Stimulated activated CD8-positive, alpha-beta memory T cell treated with anti-CD3 and anti-CD28 coated beads, Interleukin-15, amount 100 ng/mL, for 24 hours (primary cell): ENCODE data around the gene FOXB2.
"Not testable (repeated sequence)": the region's sequence is repeated elsewhere in the genome, so short reads cannot be mapped to it uniquely, and the experiment has no call there.

Experiments
- DNase-seq: peaks from one replicate; pipeline ENCODE4 v3.0.0-alpha.2; 2020; ENCODE audit warnings: low read depth

The FOXB2 gene

DNA sequence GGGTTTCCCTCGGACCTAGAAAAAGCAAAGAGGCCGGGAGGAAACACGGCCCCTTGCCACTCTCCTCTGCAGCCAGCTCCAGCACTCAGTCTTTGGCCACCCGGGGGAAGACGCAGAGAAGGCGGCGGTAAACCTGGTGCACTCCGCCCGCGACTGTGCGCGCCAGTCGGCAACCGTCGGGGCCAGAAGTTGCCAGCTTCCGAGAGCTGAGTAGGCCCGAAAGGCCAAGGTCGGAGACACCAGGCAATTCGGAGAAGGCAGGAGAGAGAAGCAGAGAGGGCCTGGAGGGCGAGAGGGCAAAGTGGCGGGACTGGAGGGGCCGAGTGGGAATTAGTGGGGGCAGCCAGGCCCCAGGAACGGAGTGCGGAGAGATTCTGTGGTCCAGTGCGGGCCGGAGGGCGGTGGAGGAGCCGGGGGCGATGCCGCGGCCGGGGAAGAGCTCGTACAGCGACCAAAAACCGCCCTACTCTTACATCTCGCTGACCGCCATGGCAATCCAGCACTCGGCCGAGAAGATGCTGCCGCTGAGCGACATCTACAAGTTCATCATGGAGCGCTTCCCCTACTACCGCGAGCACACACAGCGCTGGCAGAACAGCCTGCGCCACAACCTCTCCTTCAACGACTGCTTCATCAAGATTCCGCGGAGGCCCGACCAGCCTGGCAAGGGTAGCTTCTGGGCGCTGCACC is at the start of gene FOXB2:
FOXB2 (plus strand) TSS at position 420 of the 690 bp plus-strand sequence; CDS start at position 420, 0 bp downstream.
- no peak for DNase-seq

DNA sequence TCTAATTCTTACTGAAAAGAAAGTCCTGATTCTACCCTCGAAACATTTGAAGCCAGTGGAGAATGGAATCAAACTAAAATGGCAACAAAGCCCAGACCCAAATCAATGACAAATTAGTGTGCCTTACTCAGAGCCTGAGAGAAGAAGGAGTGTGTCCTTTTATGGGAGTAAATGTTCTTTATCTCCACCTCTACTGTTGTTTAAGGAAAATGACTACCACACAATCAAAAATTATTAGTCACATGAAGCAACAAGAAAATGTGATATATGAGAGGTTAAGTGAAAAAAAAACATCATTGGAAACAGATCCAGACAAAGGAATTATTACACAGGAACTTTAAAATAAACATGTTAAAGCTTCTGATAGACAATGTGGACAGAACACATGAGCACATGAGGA is 49.7 kb upstream of the FOXB2 start:
- DNase-seq, result no peak

DNA sequence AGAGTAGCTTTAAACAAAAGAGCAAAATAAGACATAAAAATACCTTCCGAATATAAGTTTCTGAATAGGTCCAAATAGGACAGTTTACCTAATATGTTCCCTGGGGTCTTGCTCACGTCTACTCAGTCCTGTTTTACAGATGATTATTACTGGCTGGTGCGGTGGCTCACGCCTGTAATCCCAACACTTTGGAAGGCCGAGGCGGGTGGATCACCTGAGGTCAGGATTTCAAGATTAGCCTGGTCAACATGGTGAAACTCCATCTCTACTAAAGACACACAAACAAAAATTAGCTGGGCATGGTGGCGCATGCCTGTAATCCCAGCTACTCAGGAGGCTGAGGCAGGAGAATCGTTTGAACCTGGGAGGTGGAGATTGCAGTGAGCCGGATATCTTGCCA is 40.6 kb upstream of the FOXB2 start:
- not testable (repeated sequence) for DNase-seq

- DNase-seq, result no peak
Measured at GRCh38 chr9:76980566-76980965, 38.9 kb upstream of the FOXB2 start.

GRCh38 chr9:76984486-76984885 is 35.0 kb upstream of the FOXB2 start:
- no peak for DNase-seq

- DNase-seq, result no peak
Measured at GRCh38 chr9:76985581-76985980, 33.9 kb upstream of the FOXB2 start.

DNA sequence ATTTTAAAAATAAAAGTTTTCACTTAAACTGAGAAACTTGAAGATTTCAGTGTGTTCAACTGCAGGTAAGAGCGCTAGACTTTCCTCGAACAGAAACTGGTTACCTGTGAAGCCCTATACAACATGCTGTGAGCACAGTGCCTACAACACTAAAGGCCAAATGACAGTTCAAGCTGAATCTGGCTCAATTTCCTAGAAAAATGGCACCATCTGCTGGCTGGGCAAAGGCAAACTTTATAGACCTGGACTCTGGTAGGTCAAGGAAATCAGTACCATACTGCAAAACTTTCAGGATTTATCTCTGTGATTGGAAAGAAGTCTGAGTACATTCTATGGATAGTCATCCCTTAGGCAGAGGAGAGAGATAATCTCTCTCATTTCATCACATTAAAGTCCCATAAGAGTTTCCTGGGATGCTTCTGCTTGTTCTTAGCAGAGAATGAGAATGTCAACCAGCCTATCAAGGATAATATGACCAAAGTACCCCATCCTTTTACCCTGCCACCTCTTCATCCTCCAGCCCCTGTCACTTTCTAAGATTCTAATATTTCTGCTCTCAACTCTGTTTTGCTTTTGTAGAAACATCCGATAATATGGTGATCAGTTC is 31.8 kb upstream of the FOXB2 start:
- no peak for DNase-seq

- DNase-seq, result no peak
Measured at GRCh38 chr9:76988941-76989340, 30.5 kb upstream of the FOXB2 start.

- no peak for DNase-seq
Measured at GRCh38 chr9:76989501-76989900, 30.0 kb upstream of the FOXB2 start.

GRCh38 chr9:76996700-76997099 is 22.8 kb upstream of the FOXB2 start:
- DNase-seq, result no peak

GRCh38 chr9:76999261-76999660 is 20.2 kb upstream of the FOXB2 start:
- no peak for DNase-seq

DNA sequence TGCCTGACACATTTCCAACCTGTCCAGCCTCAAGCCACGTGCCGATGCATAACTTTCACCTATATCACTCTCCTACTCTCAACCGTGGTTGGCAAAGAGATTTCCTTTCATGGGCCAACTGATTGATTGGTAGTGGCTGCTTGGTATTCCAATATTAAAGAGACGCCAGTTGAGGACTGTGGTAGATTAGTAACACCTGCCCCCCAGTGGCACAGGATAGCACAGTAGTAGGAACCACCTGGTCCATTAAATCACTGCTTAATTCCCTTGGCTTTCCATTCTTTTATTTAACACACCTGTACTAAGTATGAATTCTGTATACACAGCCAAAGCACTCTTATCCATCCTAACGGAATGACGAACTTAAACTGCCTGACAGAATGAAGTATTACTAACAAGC is 19.1 kb upstream of the FOXB2 start:
- DNase-seq, result no peak

DNA sequence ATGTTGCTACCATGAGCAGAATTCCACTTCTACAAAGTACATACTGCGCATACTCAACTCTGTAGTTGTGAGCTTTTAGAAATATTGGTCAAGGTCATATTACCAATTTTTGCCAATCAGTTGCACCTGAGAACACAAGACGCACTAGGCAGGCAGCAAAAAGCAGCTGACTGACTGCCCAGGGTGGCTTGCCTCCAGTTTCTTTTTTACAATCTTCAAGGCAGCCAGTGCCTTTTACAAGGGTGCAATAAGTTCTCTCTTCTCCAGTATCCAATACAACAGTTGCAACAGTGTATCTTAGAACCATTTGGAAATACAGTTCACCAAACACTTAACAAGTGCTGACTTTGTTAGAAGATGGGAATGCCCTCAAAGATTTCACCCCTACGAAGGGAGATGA is 16.1 kb upstream of the FOXB2 start:
- DNase-seq, result no peak

DNA sequence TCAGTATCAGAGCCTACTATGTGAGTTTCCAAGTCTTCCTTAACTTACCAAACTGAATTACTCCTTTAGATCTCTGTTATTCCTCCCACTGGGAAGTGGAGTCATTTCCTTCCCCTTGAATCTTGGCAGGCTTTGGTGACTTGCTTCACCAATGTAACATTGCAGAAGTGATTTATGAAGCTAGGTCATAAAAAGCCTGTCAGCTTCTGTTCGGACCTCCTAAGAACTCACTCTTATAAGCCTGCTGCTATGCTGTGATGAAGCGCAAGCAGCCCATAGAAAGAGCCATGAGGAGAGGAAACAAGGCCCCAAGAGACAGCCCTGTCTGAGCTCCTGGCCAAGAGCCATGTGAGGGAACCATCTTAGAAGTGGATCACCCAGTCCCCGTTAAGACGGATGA is 14.2 kb upstream of the FOXB2 start:
- DNase-seq, result no peak

- no peak for DNase-seq
Measured at GRCh38 chr9:77010527-77010926, 8.9 kb upstream of the FOXB2 start.

- peak; percentile 58 for DNase-seq
Measured at GRCh38 chr9:77011973-77012821, 7.3 kb upstream of the FOXB2 start.

- no peak for DNase-seq
Measured at GRCh38 chr9:77013206-77013931, 6.1 kb upstream of the FOXB2 start.

DNA sequence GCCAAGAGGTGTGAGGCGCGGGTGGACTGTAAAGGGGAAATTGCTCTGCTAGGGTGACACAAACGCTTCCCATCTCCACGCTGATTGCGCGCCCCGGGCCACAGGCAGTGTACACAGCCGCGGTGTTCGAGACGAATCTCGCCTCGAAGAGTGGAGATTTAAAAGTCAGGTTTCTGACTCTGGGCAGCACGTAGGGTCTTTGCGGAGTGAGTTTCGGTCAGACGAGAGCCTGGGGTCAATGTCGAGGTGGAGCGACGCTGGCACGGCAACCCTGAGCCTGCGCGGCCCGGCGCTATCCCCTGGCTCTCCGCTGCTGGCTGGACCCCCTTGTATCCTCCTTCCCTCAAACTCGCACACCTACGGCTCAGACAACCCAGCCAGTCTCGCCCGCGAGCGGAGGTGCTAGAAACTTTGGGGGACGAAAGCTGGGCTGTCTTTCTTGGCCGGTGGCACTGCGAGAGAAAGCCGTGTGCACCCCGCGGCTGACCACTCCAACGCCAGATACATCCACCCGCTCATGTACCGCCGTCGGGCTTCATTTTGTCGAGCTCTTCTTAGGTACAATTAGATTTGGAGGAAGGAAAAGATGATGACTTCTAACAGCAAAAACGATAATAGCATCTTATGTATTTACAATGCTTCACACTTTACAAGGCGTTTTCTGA is 5.4 kb upstream of the FOXB2 start:
- DNase-seq, result no peak

- DNase-seq, result no peak
Measured at GRCh38 chr9:77014597-77015263, 4.7 kb upstream of the FOXB2 start.

DNA sequence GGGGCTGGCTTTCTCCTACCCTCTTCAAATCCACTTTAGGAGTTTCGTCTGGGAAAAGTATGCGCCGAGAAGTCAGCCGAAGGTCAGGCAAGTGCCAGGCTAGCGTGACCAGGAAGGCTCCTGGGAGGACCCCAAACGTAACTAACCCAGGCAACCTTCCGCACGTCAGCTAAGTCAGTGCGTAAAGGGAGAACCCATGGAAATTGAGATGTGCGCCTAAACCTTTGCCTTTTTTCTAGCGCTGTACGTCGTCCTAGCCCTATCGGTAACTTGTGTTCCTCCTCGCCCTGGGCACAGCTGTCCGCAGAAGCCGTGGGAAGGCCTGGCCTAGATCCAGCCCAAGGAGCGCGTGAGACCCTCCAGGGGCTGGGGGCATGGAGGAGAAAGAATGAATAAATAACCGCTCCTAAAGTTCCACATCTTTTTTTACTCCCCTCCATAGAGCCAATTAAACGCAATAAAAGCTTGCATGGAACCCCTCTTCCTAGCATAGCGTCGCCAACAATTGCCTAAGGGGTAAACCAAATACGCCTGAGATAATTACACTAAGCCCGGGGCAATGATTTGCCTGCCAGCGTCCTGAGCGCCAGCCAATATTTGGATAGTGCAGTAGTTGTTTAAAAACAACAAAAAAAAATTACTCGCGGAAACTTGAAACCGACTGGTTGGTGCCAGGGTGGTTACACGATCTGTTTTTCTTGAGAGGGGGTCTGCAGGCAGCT is 4.0 kb upstream of the FOXB2 start:
- no peak for DNase-seq

- no peak for DNase-seq
Measured at GRCh38 chr9:77016121-77016525, 3.3 kb upstream of the FOXB2 start.
